GM18909 (cell line): ENCODE measurements around the gene MBNL3.
"Not testable (repeated sequence)": the region's sequence is repeated elsewhere in the genome, so short reads cannot be mapped to it uniquely, and the experiment has no call there.

Experiments
- ATAC-seq: cut with Tn5 transposase; IDR thresholded peaks from one replicate; pipeline ENCODE4 v1.9.1; 2021; ENCODE audit warnings: mild to moderate bottlenecking; ENCODE audit not compliant: unreplicated experiment, poor library complexity

Gene MBNL3

DNA sequence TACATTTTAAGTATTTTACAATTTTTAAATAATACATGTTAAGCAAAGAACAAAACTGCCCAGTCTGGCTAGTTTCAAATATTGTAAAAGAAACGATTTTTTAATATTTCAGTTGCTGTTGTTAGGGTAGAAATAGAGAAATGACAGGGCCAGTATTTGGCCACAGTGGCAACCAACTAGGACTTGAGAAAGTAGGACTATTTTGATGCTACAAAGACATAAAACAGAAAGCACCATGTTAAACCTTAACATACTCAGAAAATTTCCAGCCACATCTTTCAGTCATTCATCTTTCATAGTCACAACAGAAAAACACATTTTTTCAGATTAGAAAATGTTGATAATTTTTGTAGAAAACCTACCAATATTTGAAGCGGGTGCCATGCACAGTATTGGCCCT lies 104.5 kb downstream of the MBNL3 start:
- no peak for ATAC-seq

DNA sequence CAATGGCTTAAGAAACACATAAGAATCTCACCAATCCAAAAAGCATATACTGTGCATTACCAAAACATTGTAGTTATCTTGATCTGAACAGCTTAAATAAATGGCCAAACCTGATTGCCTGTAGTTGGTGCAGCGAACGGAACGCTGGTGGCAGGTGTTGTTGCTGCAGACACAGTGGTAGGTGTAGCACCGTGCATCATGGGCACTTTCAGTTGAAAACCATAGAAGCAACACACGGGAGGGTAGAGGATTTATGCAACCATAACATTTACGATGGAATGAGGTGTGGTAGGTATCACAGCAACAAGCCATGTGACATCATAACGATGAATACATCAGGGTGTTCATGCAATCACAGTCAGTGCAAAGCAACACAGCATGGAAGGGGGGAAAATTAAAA lies 106.8 kb downstream of the MBNL3 start:
- ATAC-seq: no peak

DNA sequence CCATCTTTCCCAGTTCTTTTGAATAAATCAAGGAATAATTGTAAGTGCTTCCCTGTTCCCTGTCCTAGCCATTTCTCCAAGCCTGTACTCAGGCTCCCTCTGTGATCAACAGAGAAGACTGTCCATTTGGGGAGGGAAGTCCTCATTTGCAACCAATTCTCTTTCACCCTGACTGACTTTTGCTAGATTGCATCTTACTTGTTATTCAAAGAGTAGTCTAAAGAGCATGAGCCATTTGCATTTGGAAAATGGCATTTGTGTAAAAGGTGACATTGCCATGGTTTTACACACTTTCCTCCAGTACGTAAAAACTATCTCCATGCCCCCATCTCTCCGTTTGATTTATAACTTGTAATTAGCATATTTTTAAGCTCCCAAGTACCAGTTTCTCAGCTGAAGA lies 110.6 kb downstream of the MBNL3 start:
- no peak for ATAC-seq

DNA sequence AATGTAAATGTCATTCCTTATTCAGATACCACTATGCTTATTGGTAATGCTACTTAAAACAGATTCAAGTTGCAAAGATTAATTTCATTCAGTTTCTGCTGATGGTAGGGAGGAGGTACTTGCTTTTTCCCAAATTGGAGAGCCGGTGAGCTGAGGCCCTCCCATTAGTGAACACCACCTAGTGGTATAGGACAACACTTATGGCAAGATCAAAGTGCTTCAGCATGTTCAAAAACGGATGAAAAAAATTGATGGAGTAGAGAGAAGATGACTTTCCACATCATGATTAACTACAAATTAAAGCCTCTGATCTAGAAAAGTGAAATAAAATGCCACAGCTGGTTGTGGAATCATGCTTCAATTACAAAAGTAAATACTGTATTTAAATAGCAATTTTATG lies 112.9 kb downstream of the MBNL3 start:
- ATAC-seq: no peak

DNA sequence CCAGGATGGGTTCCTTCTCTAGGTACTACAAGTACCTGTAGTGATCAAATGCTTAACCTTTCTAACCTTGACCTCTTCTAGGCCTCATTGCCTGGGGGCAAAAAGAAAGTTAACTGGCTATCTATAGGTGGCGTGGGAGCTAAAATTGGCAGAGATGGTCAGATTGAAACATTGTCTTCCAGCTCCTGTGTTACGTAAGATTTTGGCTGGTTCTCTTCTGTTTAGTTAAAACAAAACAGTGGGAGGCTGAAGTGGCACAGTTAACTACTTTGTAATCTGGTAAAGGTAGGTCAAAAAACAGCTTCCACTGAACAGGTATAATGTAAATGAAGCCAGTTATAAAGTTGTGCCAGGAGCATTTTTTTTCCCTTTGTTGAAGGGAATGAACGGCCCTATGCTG lies 115.2 kb downstream of the MBNL3 start:
- no peak for ATAC-seq

DNA sequence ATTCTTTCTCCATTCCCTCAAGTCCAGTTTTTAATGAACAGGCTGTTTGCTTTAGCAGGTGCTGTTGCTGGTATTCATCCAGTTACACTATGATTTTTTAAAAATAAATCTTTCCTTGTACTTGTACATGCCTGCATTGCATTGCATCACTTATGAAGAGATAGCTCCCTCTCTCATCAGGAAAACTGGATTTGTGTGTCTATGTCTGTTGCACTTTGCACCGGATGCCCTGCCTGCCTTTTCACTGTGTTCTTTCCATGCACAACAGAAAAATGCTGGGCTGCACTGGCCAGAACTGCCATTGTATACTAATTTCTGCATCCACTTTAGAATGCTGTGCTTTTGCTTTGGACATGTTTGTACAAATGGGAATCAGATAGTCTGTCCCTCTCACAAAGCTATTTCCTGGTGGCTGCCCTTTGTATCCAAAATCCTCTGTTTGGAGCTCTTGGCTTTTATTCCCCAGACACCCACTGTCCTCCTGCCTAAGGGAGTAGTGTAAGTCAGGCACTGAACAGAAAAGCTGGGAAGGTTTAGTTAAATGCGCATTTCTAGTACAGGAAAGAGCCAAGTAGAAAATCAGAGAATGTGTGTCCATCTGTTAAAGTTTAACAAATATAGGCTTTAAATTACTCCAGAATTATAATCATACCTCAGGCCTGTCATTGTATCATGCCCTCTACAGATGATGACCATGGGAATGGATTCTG lies 119.1 kb downstream of the MBNL3 start:
- ATAC-seq: no peak

DNA sequence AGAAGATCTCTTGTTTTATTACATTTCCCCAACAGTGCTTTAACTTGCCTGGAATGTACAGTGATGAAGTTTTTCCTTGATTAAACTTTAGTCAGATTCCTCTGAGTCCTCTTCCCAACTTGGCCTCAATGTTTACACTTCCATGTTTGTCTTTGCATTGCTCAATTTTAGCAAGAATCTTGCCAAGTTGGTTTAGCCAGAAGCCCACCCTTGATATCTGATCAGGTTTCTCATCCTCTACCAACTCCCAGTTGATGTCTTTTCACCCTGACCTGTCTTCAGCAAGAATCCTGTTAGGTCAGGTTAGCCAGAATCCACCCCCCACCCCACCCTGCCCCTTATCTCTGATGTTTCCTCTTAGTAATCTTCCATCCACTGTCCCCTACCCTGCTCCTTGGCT lies 120.9 kb downstream of the MBNL3 start:
- no peak for ATAC-seq

DNA sequence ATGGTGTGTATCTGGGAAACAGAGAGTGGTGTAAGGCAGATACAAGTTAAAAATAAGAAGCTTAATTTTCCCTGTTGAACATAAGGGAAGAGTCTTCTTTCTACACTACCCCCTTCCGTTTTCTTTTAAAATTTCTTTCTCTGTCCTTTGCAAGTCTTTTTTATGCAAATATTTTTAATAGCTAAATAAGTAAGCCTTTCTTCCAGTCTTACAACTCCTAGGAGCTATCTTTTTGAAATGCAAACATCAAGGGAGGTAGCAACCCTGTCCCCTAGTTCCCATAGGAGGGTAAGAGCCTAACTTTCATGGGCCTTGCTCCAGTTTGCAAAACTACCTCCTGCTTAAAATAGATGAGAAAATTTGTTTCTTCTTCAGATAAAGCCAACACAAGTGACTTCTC lies 121.5 kb downstream of the MBNL3 start:
- no peak for ATAC-seq

DNA sequence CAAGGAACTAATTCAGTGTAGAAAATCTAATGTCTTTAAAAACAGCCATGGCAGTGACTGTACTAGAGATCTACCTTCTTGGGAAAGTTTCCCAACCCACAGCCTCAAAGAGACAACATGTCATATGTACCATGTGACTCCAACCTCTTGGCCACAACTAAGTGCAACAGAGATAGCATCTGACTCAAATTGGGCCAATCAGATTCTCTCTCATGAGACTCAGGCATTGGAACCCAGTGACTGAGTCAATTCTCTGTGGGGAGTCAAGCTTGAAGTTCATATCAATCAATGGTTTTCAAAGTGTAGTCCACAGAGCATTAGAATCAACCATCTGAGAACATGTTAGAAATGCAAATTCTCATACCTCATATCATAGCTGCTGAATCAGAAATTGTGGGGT lies 123.3 kb downstream of the MBNL3 start:
- ATAC-seq: no peak

DNA sequence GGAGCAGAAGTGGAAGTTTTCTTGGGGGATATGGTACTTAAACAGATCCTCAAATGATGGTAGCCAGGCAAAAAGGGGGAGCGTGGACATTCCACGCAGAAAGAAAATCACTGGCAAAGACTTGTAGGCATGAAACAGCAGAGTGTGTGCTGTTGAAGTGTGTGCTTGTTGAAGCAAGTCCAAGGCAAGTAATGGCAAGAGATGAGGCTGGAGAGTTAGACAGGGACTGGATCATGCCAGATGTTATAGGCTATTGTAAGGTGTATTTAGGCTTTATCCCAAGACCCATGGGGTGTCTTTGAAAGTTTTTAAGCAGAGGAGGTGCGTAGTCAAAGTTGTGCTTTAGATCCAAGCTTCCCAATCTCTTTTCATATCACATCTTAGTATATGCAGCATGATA lies 124.5 kb downstream of the MBNL3 start:
- ATAC-seq: no peak

DNA sequence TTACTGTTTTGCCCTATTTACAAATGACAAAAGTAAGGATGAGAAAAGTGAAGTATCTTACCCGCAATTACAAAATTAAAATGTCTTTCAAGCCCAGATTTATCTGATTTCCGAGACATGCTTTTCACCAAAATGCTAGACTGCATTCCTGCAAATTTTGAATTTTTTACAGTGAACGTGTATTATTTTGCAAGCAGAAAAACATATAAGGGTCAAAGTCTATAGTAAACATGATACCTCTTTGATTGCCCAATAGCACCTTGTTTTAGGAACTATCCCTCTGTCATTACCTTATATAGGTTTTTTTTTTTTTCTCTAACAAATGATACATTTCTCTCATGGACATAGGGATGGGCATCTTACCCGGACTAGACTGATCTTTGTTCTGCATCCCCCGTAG lies 135.4 kb downstream of the MBNL3 start:
- ATAC-seq: no peak

DNA sequence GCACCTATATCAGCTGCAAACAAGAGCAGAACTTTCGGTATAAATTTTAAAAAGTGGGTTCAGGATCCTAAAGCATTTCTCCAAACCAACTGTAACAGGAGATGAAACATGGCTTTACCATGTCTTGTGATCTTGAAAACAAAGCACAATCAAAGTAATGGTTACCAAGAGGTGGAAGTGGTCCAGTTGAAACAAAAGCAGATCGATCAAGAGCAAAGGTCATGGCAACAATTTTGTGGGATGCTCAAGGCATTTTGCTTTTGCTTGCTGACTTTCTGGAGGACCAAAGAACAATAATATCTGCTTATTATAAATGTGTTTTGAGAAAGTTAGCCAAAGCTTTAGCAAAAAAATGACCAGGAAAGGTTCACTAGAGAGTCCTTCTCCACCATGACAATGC lies 152.7 kb downstream of the MBNL3 start:
- no peak for ATAC-seq

DNA sequence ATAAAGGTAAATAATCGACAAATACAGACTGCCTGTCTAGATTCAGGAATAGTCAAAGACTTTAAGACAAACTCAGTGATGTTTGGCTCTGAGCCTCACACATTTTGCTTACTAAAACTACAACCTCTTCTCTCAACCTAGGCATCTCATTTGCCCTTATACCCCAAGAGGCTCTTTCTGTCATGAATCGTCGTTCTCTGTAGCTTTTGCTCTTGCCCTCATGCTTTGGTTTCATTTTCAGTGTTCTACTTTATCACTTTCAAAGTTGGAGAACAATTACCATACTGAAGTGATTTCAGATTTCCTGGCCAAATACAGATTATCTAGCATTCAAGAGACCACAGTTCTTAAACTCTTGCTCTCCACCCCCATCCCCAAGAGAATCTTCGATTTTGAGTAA lies 155.5 kb downstream of the MBNL3 start:
- ATAC-seq: no peak

DNA sequence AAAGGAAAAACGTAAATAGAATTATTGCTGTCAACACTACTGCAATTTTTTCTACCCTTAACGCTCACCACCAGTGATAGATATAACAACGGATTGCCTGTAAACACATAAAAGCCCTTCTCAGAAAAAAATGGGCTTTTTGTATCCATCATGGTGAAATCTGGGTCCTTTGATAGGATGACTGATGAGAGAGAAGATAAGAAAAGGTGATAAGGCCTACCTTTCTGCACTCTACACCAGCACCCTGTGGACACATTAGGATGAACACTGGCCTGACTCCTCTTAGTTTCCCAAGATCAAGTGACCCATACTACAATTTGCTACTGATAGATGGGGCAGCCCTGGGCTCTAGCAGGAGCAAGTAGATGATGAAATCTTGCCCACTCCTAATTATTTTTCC lies 157.3 kb downstream of the MBNL3 start:
- no peak for ATAC-seq

DNA sequence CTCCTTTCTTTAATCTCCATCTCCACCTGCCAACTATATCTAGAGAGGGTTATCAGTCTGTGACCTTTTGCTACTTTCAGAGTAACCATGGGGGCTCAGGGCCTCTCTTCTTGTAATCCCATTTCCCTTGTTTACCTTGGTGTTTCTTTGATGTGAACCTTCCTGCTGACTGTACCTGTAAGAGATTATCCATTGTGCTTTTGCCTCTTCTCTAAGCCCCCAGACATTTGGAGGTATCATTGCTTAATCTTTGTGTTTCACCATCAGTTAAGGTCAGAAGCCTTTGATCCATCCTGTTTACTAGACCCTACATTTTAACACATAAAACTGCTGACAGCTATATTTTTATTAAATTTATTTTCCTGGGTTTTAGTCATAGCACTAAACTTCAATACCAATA lies 157.8 kb downstream of the MBNL3 start:
- ATAC-seq: no peak

DNA sequence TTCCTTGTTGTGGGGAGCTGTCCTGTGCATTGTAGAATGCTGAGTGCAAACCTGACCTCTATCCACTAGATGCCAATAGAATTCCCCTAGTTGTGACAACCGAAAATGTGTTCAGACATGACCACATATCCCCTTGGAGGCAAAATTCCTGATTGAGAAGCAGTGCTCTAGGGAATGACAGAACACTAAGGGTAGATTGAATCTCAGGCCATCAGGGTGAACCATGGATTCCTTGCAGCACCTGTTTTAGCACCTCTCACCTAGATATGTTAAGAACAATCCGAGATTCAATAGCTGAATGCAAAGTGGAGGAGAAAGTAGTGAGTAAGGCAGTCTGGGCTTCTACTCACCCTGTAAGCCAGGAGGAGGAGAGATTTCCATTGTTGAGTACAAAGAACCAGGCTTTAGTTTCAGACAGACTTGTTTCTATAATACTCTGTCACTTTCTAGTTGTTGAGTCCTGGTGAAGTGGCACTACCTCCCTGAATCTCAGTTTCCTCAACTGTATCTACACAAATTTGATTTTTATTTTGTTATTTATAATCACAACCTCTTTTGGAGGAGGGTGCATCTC lies 158.6 kb downstream of the MBNL3 start:
- no peak for ATAC-seq

DNA sequence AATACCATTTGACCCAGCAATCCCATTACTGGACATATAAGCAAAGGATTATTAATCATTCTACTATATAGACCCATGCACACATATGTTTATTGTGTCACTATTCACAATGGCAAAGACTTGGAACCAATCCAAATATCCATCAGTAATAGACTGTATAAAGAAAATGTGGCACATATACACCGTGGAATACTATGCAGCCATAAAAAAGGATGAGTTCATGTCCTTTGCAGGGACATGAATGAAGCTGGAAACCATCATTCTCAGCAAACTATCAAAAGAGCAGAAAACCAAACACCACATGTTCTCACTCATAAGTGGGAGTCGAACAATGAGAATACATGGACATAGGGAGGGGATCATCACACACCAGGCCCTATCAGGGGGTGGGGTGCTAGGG lies 161.9 kb downstream of the MBNL3 start:
- ATAC-seq: not testable (repeated sequence)
